ENCODE results near the gene UBAP1.

UBAP1 gene

GRCh38 chr9:34178436-34179212 lies at the start of gene UBAP1 (continued):
- TF ChIP-seq ZNF221 (tag by site-specific recombination; IDR thresholded peaks at IDR 0.05; ENCODE audit: borderline replicate concordance) (no peak), ZNF623 (tag by site-specific recombination; IDR thresholded peaks at IDR 0.05) (no peak), ZBTB6 (tag by site-specific recombination; IDR thresholded peaks at IDR 0.05) (no peak), ZNF660 (tag by site-specific recombination; IDR thresholded peaks at IDR 0.05) (no peak; the same call in 1 of the 2 replicates), ZNF624 (tag by site-specific recombination; IDR thresholded peaks at IDR 0.05) (no peak), OVOL3 (tag by site-specific recombination; IDR thresholded peaks at IDR 0.05) (no peak), HOXC10 (CRISPR knock-in tag; IDR thresholded peaks at IDR 0.05) (no peak), ZNF157 (tag by site-specific recombination; IDR thresholded peaks at IDR 0.05) (no peak), ZNF416 (tag by site-specific recombination; IDR thresholded peaks at IDR 0.05) (no peak), ZBTB17 (tag by site-specific recombination; IDR thresholded peaks at IDR 0.05) (no peak), ZNF341 (tag by site-specific recombination; IDR thresholded peaks at IDR 0.05; ENCODE audit: low read depth) (no peak), ZSCAN30 (tag by site-specific recombination; IDR thresholded peaks at IDR 0.05) (no peak), ZNF843 (tag by site-specific recombination; IDR thresholded peaks at IDR 0.05) (no peak), ZNF639 (tag by site-specific recombination; IDR thresholded peaks at IDR 0.05) (no peak), KLF7 (tag by site-specific recombination; IDR thresholded peaks at IDR 0.05; ENCODE audit: borderline replicate concordance) (no peak), ZBTB21 (tag by site-specific recombination; IDR thresholded peaks at IDR 0.05) (peak; percentile 98), ZNF366 (tag by site-specific recombination; conservative IDR thresholded peaks at IDR 0.05) (no peak), ZNF501 (tag by site-specific recombination; IDR thresholded peaks at IDR 0.05) (0 out of 2 replicates have a peak, but pooled peaks have one; percentile 12), HOXA7 (CRISPR knock-in tag; IDR thresholded peaks at IDR 0.05; ENCODE audit: borderline replicate concordance) (no peak), AEBP2 (tag by site-specific recombination; IDR thresholded peaks at IDR 0.05; ENCODE audit: borderline replicate concordance) (no peak), ZNF692 (tag by site-specific recombination; IDR thresholded peaks at IDR 0.05) (no peak; the same call in 1 of the 2 replicates), ZNF747 (tag by site-specific recombination; IDR thresholded peaks at IDR 0.05) (no peak), ZNF175 (tag by site-specific recombination; IDR thresholded peaks at IDR 0.05) (no peak), ZNF701 (tag by site-specific recombination; IDR thresholded peaks at IDR 0.05) (no peak), ZNF394 (tag by site-specific recombination; IDR thresholded peaks at IDR 0.05; ENCODE audit: borderline replicate concordance) (peak; percentile 82)
- TF ChIP-seq, protein P1, sequence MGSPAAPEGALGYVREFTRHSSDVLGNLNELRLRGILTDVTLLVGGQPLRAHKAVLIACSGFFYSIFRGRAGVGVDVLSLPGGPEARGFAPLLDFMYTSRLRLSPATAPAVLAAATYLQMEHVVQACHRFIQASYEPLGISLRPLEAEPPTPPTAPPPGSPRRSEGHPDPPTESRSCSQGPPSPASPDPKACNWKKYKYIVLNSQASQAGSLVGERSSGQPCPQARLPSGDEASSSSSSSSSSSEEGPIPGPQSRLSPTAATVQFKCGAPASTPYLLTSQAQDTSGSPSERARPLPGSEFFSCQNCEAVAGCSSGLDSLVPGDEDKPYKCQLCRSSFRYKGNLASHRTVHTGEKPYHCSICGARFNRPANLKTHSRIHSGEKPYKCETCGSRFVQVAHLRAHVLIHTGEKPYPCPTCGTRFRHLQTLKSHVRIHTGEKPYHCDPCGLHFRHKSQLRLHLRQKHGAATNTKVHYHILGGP (tag by site-specific recombination; IDR thresholded peaks at IDR 0.05) = no peak
- TF ChIP-seq, protein P2, sequence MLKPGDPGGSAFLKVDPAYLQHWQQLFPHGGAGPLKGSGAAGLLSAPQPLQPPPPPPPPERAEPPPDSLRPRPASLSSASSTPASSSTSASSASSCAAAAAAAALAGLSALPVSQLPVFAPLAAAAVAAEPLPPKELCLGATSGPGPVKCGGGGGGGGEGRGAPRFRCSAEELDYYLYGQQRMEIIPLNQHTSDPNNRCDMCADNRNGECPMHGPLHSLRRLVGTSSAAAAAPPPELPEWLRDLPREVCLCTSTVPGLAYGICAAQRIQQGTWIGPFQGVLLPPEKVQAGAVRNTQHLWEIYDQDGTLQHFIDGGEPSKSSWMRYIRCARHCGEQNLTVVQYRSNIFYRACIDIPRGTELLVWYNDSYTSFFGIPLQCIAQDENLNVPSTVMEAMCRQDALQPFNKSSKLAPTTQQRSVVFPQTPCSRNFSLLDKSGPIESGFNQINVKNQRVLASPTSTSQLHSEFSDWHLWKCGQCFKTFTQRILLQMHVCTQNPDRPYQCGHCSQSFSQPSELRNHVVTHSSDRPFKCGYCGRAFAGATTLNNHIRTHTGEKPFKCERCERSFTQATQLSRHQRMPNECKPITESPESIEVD (tag by site-specific recombination; IDR thresholded peaks at IDR 0.05) = no peak
- TF ChIP-seq, protein P3, sequence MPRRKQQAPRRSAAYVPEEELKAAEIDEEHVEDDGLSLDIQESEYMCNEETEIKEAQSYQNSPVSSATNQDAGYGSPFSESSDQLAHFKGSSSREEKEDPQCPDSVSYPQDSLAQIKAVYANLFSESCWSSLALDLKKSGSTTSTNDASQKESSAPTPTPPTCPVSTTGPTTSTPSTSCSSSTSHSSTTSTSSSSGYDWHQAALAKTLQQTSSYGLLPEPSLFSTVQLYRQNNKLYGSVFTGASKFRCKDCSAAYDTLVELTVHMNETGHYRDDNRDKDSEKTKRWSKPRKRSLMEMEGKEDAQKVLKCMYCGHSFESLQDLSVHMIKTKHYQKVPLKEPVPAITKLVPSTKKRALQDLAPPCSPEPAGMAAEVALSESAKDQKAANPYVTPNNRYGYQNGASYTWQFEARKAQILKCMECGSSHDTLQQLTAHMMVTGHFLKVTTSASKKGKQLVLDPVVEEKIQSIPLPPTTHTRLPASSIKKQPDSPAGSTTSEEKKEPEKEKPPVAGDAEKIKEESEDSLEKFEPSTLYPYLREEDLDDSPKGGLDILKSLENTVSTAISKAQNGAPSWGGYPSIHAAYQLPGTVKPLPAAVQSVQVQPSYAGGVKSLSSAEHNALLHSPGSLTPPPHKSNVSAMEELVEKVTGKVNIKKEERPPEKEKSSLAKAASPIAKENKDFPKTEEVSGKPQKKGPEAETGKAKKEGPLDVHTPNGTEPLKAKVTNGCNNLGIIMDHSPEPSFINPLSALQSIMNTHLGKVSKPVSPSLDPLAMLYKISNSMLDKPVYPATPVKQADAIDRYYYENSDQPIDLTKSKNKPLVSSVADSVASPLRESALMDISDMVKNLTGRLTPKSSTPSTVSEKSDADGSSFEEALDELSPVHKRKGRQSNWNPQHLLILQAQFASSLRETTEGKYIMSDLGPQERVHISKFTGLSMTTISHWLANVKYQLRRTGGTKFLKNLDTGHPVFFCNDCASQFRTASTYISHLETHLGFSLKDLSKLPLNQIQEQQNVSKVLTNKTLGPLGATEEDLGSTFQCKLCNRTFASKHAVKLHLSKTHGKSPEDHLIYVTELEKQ (tag by site-specific recombination; IDR thresholded peaks at IDR 0.05; ENCODE audit: borderline replicate concordance) = no peak

All from HEK293 (cell line).